BLaER1 treated with 17β-estradiol and CSF1 and Interleukin-3, amounts not matched to agents 10 nM and 100 nM (cell line): ENCODE results near the gene GRXCR1.

Experiments used
- H3K27ac ChIP-seq, 11 experiments: shearing (Covaris generic); formaldehyde crosslinking; 2 replicates each; pipeline ENCODE4 v1.8.1; 2022
- H3K27me3 ChIP-seq, 11 experiments: shearing (Covaris generic); formaldehyde crosslinking; 2 replicates each; pipeline ENCODE4 v1.8.1; 2022
- H3K36me3 ChIP-seq, 11 experiments: shearing (Covaris generic); formaldehyde crosslinking; 2 replicates each; pipeline ENCODE4 v1.8.1; 2022
- H3K4me1 ChIP-seq, 10 experiments: shearing (Covaris generic); formaldehyde crosslinking; 2 replicates each; pipeline ENCODE4 v1.8.1; 2022
- H3K4me2 ChIP-seq, 11 experiments: shearing (Covaris generic); formaldehyde crosslinking; 2 replicates each; pipeline ENCODE4 v1.8.1; 2022
- H3K4me3 ChIP-seq, 10 experiments: shearing (Covaris generic); formaldehyde crosslinking; 2 replicates each; pipeline ENCODE4 v1.8.1; 2022
- H3K9ac ChIP-seq, 11 experiments: shearing (Covaris generic); formaldehyde crosslinking; 2 replicates each; pipeline ENCODE4 v1.8.1; 2022
- H3K9me3 ChIP-seq, 11 experiments: shearing (Covaris generic); formaldehyde crosslinking; replicated peaks in 1 of 11; 2 replicates each; pipeline ENCODE4 v1.8.1; 2022
- H4K20me1 ChIP-seq, 11 experiments: shearing (Covaris generic); formaldehyde crosslinking; 2 replicates each; pipeline ENCODE4 v1.8.1; 2022
- Cebpa-rat ChIP-seq, 11 experiments: shearing (Covaris generic); IDR thresholded peaks; 2 replicates each; pipeline ENCODE4 v1.8.1; 2022

The GRXCR1 gene

DNA sequence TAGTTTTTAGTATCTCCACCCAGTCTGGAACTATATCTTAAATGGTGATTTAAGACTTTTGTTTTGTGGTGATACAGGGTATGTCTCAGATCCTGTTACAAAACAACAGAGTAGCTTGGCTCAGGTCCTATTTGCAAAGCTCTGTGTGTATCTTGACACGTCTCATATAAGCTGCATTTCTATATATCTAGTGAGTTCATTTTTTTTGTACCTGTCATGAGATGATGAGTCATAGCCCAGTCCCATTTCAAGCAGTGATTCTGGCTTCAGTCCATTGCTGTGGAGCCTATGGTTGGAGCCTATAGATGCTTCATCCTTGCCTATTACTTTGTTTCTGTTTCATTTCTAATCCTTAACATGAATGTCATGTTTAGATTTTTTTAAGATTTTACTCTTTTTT is 23.0 kb downstream of the GRXCR1 start:
- no peak overlapping the region for H3K4me2 ChIP-seq
- TF ChIP-seq Cebpa-rat (IDR thresholded peaks at IDR 0.05), result no peak
- H4K20me1 ChIP-seq, result no peaks in the 10 kb centered on the region
- H3K9ac ChIP-seq, result no peak overlapping the region
- H3K9me3 ChIP-seq, result peaks cover 0 to 14% (median 0%) of the 10 kb centered on the region in 11 experiments; a peak in 4 of 22 replicates
- H3K4me3 ChIP-seq, result no peak overlapping the region
- H3K27me3 ChIP-seq, result no peaks in the 10 kb centered on the region
- no peak overlapping the region for H3K27ac ChIP-seq
- no peaks in the 10 kb centered on the region for H3K4me1 ChIP-seq
- no peaks in the 10 kb centered on the region for H3K36me3 ChIP-seq

DNA sequence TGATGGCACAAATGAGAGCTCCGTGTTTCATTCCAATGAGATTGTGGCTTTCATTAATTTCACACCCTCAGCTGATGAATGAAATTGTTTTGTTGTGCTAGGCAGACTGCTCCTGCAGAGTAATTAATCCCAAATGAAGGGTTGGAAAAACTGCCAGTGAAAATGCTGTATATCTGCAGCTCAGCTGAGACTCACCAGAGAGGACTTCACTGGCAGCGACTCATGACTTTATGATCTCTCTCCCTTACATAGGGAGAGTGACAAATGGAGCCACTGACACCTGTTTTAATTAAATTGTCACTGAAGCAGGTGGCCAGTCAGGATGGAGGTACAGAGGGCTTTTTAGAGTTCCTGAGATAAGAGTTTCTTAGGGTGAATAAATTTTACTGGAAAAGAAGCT is 24.8 kb downstream of the GRXCR1 start:
- Histone ChIP-seq H3K9ac (no peak overlapping the region), H3K4me1 (no peaks in the 10 kb centered on the region), H3K4me2 (no peak overlapping the region), H4K20me1 (no peaks in the 10 kb centered on the region), H3K9me3 (peaks cover 0 to 13% (median 0%) of the 10 kb centered on the region in 11 experiments; a peak in 2 of 22 replicates), H3K27ac (no peak overlapping the region), H3K4me3 (no peak overlapping the region), H3K27me3 (no peaks in the 10 kb centered on the region), H3K36me3 (no peaks in the 10 kb centered on the region)
- TF ChIP-seq Cebpa-rat (IDR thresholded peaks at IDR 0.05), result no peak

DNA sequence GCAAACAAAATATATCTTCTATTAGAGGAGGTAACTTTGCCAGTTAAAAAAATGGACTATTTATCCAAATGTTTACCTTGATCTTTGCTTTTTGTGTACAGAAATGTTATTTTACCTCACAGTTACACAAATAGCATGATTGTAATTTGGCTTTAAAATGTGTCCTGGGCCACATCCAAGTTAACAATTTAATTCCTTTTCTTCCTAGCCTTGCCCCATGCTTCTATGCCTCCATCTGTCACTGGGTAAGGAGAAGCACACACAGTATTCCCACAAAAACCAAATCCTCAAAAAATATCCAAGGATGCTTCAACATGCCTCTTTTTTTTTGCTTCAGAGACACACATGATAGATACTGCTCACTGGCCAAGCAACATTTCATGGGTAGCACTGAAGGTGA is 30.9 kb downstream of the GRXCR1 start:
- Histone ChIP-seq H3K27ac (no peak overlapping the region), H3K4me1 (no peaks in the 10 kb centered on the region), H4K20me1 (no peaks in the 10 kb centered on the region), H3K4me2 (no peak overlapping the region), H3K4me3 (no peak overlapping the region), H3K36me3 (no peaks in the 10 kb centered on the region), H3K9me3 (no peaks in the 10 kb centered on the region), H3K27me3 (no peaks in the 10 kb centered on the region), H3K9ac (no peak overlapping the region)
- TF ChIP-seq Cebpa-rat (IDR thresholded peaks at IDR 0.05), result no peak

- H3K9me3 ChIP-seq, result no peaks in the 10 kb centered on the region
- H3K4me1 ChIP-seq, result no peaks in the 10 kb centered on the region
- no peak overlapping the region for H3K4me2 ChIP-seq
- no peaks in the 10 kb centered on the region for H3K27me3 ChIP-seq
- no peaks in the 10 kb centered on the region for H4K20me1 ChIP-seq
- no peaks in the 10 kb centered on the region for H3K36me3 ChIP-seq
- no peak overlapping the region for H3K4me3 ChIP-seq
- no peak for TF ChIP-seq Cebpa-rat (IDR thresholded peaks at IDR 0.05)
- H3K27ac ChIP-seq, result no peak overlapping the region
- H3K9ac ChIP-seq, result no peak overlapping the region
Measured at GRCh38 chr4:42925921-42926320, 33.4 kb downstream of the GRXCR1 start.

DNA sequence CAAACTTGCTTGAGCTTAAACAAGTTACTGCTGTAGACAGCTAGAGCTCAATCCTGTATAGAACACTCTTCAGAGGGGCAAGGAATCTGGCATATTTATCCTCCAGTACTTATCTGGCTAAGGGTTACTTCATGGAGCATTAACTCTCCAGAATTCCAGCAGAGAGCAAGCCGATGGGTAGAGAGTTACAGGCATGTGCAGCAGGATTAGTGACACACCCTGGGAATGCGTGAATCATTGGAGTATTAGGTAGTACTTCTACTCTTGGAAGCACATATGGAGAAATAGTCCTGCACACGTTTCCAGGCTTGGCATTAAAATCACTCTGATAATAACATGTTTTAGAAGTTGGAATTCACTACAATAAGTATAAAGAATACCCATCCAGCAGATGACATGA is 35.4 kb downstream of the GRXCR1 start:
- H3K4me3 ChIP-seq, result no peak overlapping the region

GRCh38 chr4:42928582-42928981 is 36.1 kb downstream of the GRXCR1 start:
- no peak overlapping the region for H3K9ac ChIP-seq
- H3K36me3 ChIP-seq, result no peaks in the 10 kb centered on the region
- H4K20me1 ChIP-seq, result no peaks in the 10 kb centered on the region
- no peak overlapping the region for H3K4me3 ChIP-seq
- no peak for TF ChIP-seq Cebpa-rat (IDR thresholded peaks at IDR 0.05)
- no peaks in the 10 kb centered on the region for H3K27me3 ChIP-seq
- H3K9me3 ChIP-seq, result no peaks in the 10 kb centered on the region
- no peak overlapping the region for H3K27ac ChIP-seq
- H3K4me1 ChIP-seq, result no peaks in the 10 kb centered on the region
- no peak overlapping the region for H3K4me2 ChIP-seq

More for the DNA sequence above, 35.4 kb downstream of the GRXCR1 start:
- H3K4me2 ChIP-seq, result no peak overlapping the region
- H3K36me3 ChIP-seq, result no peaks in the 10 kb centered on the region
- no peak overlapping the region for H3K9ac ChIP-seq
- no peaks in the 10 kb centered on the region for H3K9me3 ChIP-seq
- H3K27me3 ChIP-seq, result no peaks in the 10 kb centered on the region
- no peak overlapping the region for H3K27ac ChIP-seq
- H3K4me1 ChIP-seq, result no peaks in the 10 kb centered on the region
- H4K20me1 ChIP-seq, result no peaks in the 10 kb centered on the region
- no peak for TF ChIP-seq Cebpa-rat (IDR thresholded peaks at IDR 0.05)

DNA sequence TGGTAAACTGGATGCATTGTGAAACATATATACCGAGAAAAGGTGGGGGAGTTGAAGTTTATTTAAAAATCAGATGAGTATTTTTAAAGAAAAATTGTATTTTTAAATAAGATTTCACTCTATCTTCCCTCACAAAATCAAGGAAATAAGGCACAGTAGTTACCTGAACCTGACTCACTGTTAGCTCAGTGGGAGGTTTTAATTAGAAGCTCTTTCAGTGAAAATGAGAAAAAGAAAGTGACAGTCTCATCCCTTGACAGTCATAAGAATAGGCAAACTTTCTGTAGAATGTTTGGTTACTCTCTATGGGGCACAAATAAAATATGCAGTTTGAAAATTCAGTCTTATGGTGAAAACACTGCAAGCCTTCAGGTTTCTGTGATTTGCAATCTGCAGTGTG is 49.7 kb downstream of the GRXCR1 start:
- no peak overlapping the region for H3K27ac ChIP-seq
- no peaks in the 10 kb centered on the region for H3K9me3 ChIP-seq
- no peak for TF ChIP-seq Cebpa-rat (IDR thresholded peaks at IDR 0.05)
- no peak overlapping the region for H3K4me3 ChIP-seq
- H3K9ac ChIP-seq, result no peak overlapping the region
- H4K20me1 ChIP-seq, result no peaks in the 10 kb centered on the region
- H3K27me3 ChIP-seq, result no peaks in the 10 kb centered on the region
- no peaks in the 10 kb centered on the region for H3K36me3 ChIP-seq
- no peak overlapping the region for H3K4me2 ChIP-seq
- H3K4me1 ChIP-seq, result no peaks in the 10 kb centered on the region

- Histone ChIP-seq H3K4me1 (no peaks in the 10 kb centered on the region), H3K27me3 (no peaks in the 10 kb centered on the region), H3K4me3 (no peak overlapping the region), H3K36me3 (no peaks in the 10 kb centered on the region), H4K20me1 (no peaks in the 10 kb centered on the region), H3K4me2 (no peak overlapping the region), H3K9me3 (no peaks in the 10 kb centered on the region), H3K9ac (no peak overlapping the region), H3K27ac (no peak overlapping the region)
- no peak for TF ChIP-seq Cebpa-rat (IDR thresholded peaks at IDR 0.05)
Measured at GRCh38 chr4:42945874-42946273, 53.4 kb downstream of the GRXCR1 start.

- H3K27me3 ChIP-seq, result no peaks in the 10 kb centered on the region
- H3K9me3 ChIP-seq, result no peaks in the 10 kb centered on the region
- no peak overlapping the region for H3K27ac ChIP-seq
- no peak for TF ChIP-seq Cebpa-rat (IDR thresholded peaks at IDR 0.05)
- H3K4me3 ChIP-seq, result no peak overlapping the region
- no peak overlapping the region for H3K9ac ChIP-seq
- H3K4me2 ChIP-seq, result no peak overlapping the region
- no peaks in the 10 kb centered on the region for H3K36me3 ChIP-seq
- no peaks in the 10 kb centered on the region for H4K20me1 ChIP-seq
- no peaks in the 10 kb centered on the region for H3K4me1 ChIP-seq
Measured at GRCh38 chr4:42953321-42953720, 60.8 kb downstream of the GRXCR1 start.

GRCh38 chr4:42954963-42955669 is 62.6 kb downstream of the GRXCR1 start:
- Histone ChIP-seq H3K9ac (no peak overlapping the region), H3K27me3 (no peaks in the 10 kb centered on the region), H3K36me3 (no peaks in the 10 kb centered on the region), H3K9me3 (no peaks in the 10 kb centered on the region), H3K4me3 (no peak overlapping the region), H3K4me1 (no peaks in the 10 kb centered on the region), H3K27ac (no peak overlapping the region), H3K4me2 (no peak overlapping the region), H4K20me1 (no peaks in the 10 kb centered on the region)
- TF ChIP-seq Cebpa-rat (IDR thresholded peaks at IDR 0.05), result no peak
